Activated gamma-delta T cell (primary cell): Measurements from ENCODE around the gene TNRC18.

Experiments used
- DNase-seq: peaks from one replicate; lab custom pipeline; 2025; lab: John Stamatoyannopoulos, UW

The TNRC18 gene

GRCh38 chr7:5450549-5451327, 27.1 kb upstream of the TNRC18 start:
- DNase-seq = no peak

GRCh38 chr7:5448378-5449037, 24.9 kb upstream of the TNRC18 start:
- no peak for DNase-seq

GRCh38 chr7:5445981-5446594, 22.5 kb upstream of the TNRC18 start:
- DNase-seq = no peak

GRCh38 chr7:5443678-5444077, 20.0 kb upstream of the TNRC18 start:
- DNase-seq = no peak

- no peak for DNase-seq
Observed at GRCh38 chr7:5442757-5443305, 19.2 kb upstream of the TNRC18 start.

- no peak for DNase-seq
Observed at GRCh38 chr7:5441840-5442503, 18.3 kb upstream of the TNRC18 start.

GRCh38 chr7:5439572-5440496, 16.2 kb upstream of the TNRC18 start:
- no peak for DNase-seq

GRCh38 chr7:5439209-5439571, 15.6 kb upstream of the TNRC18 start:
- no peak for DNase-seq

- DNase-seq = no peak
Observed at GRCh38 chr7:5437987-5438386, 14.4 kb upstream of the TNRC18 start.

GRCh38 chr7:5437348-5437892, 13.8 kb upstream of the TNRC18 start:
- no peak for DNase-seq

GRCh38 chr7:5436003-5436678, 12.5 kb upstream of the TNRC18 start:
- no peak for DNase-seq

- DNase-seq = no peak
Observed at GRCh38 chr7:5435291-5436002, 11.8 kb upstream of the TNRC18 start.

- DNase-seq = no peak
Observed at GRCh38 chr7:5433181-5433580, 9.5 kb upstream of the TNRC18 start.

GRCh38 chr7:5432691-5433090, 9.1 kb upstream of the TNRC18 start:
- DNase-seq = no peak

- DNase-seq = no peak
Observed at GRCh38 chr7:5431560-5432015, 8.0 kb upstream of the TNRC18 start.

- no peak for DNase-seq
Observed at GRCh38 chr7:5430612-5430947, 6.9 kb upstream of the TNRC18 start.

- no peak for DNase-seq
Observed at GRCh38 chr7:5429857-5430611, 6.4 kb upstream of the TNRC18 start.

- DNase-seq = no peak
Observed at GRCh38 chr7:5429253-5429856, 5.7 kb upstream of the TNRC18 start.
